Kidney epithelial cell (primary cell): ENCODE results near the gene ROR2. TPM values are rescaled to one million over a fixed set of nuclear protein-coding genes. Genes with fewer than 3 reads are reported as not detected.

ENCODE experiments used
- DNase-seq: peaks from one replicate; pipeline ENCODE4 v3.0.0-alpha.2; 2010; ENCODE audit warnings: low read depth
- H3K27me3 ChIP-seq: 2 replicates; pipeline ENCODE4 v1.6.0; 2011; ENCODE audit warnings: low read length; ENCODE audit not compliant: control insufficient read depth, insufficient read depth
- H3K36me3 ChIP-seq: 2 replicates; pipeline ENCODE4 v1.5.1; 2011; ENCODE audit warnings: low read length; ENCODE audit not compliant: control insufficient read depth, insufficient read depth
- H3K4me3 ChIP-seq: 2 replicates; pipeline ENCODE4 v1.5.1; 2011; ENCODE audit warnings: low read depth, mild to moderate bottlenecking, control low read depth, low read length
- CTCF ChIP-seq: IDR thresholded peaks from 2 replicates; pipeline ENCODE4 v1.5.1; 2011; ENCODE audit warnings: mild to moderate bottlenecking, moderate library complexity, low read length, control low read depth, inconsistent platforms; ENCODE audit not compliant: insufficient read depth, poor library complexity, severe bottlenecking
- total RNA-seq: library from RNA; depleted of rRNA; stranded (reverse); fragments of >200 nt; gene quantifications from 2 replicates; pipeline ENCODE4 v1.2.3, GENCODE V29; 2015

The ROR2 gene
- total RNA-seq, 1 donor from 2014 or later, result 1.2 TPM

- Histone ChIP-seq H3K4me3 (no peak overlapping the region), H3K27me3 (peaks cover 6% of the 10 kb centered on the region), H3K36me3 (no peaks in the 10 kb centered on the region)
- no peak for DNase-seq
- no peak for TF ChIP-seq CTCF
Measured at GRCh38 chr9:91716815-91717214, 233.2 kb downstream of the ROR2 start.

- no peak for TF ChIP-seq CTCF
- Histone ChIP-seq H3K36me3 (no peaks in the 10 kb centered on the region), H3K4me3 (no peak overlapping the region), H3K27me3 (peaks cover 4% of the 10 kb centered on the region)
- no peak for DNase-seq
Measured at GRCh38 chr9:91716239-91716638, 233.8 kb downstream of the ROR2 start.

- DNase-seq, result no peak
- no peaks in the 10 kb centered on the region for H3K36me3 ChIP-seq
- H3K27me3 ChIP-seq, result no peaks in the 10 kb centered on the region
- TF ChIP-seq CTCF, result no peak
- no peak overlapping the region for H3K4me3 ChIP-seq
Measured at GRCh38 chr9:91714874-91715615, 235.0 kb downstream of the ROR2 start.

- no peak for TF ChIP-seq CTCF
- Histone ChIP-seq H3K27me3 (no peaks in the 10 kb centered on the region), H3K36me3 (no peaks in the 10 kb centered on the region), H3K4me3 (peak overlapping the region; percentile 41)
- no peak for DNase-seq
Measured at GRCh38 chr9:91714020-91714806, 235.8 kb downstream of the ROR2 start.

GRCh38 chr9:91712811-91713210, 237.2 kb downstream of the ROR2 start:
- Histone ChIP-seq H3K36me3 (no peaks in the 10 kb centered on the region), H3K27me3 (no peaks in the 10 kb centered on the region), H3K4me3 (no peak overlapping the region)
- DNase-seq, result no peak
- no peak for TF ChIP-seq CTCF
